HS-27A (cell line): Measurements from ENCODE around the gene IMMP2L.

ENCODE experiments used
- DNase-seq: peaks from one replicate; pipeline ENCODE4 v3.0.0-alpha.2; 2012; ENCODE audit warnings: low read depth, missing footprints

IMMP2L gene

GRCh38 chr7:110626414-110626813, 935.9 kb downstream of the IMMP2L start:
- DNase-seq = no peak

GRCh38 chr7:110625294-110625693, 937.0 kb downstream of the IMMP2L start:
- no peak for DNase-seq

GRCh38 chr7:110623436-110623835, 938.9 kb downstream of the IMMP2L start:
- no peak for DNase-seq

GRCh38 chr7:110621289-110621688, 941.0 kb downstream of the IMMP2L start:
- DNase-seq = no peak

GRCh38 chr7:110620110-110620735, 942.1 kb downstream of the IMMP2L start:
- no peak for DNase-seq
